Natural killer cell (primary cell): ENCODE data around the gene PRDM11. TPM values are rescaled to one million over a fixed set of nuclear protein-coding genes. Genes with fewer than 3 reads are reported as not detected.

Experiments
- ATAC-seq, 3 donors: fragments of 150-1000 bp in 2 of 3; fragments of 200-7000 bp in 1 of 3; cut with Tn5 transposase; 1 replicate in 1 of 3; 2 replicates in 2 of 3; pipeline ENCODE4 v1.10.0; 2021; ENCODE audit warnings: mild to moderate bottlenecking in 2 of 3, moderate library complexity in 2 of 3
- DNase-seq, 2 donors: peaks; one replicate each; pipeline versions ENCODE4 v3.0.0 to v3.0.0-alpha.2; 2013 to 2021; ENCODE audit warnings: mixed read lengths in 1 of 2
- H3K27ac ChIP-seq: one replicate; pipeline ENCODE4 v1.5.1; 2013; ENCODE audit warnings: mild to moderate bottlenecking, low read length
- H3K27me3 ChIP-seq: one replicate; pipeline ENCODE4 v1.6.1; 2013; ENCODE audit warnings: low read length; ENCODE audit not compliant: control insufficient read depth, insufficient read depth
- H3K36me3 ChIP-seq: one replicate; pipeline ENCODE4 v1.6.1; 2013; ENCODE audit warnings: low read length; ENCODE audit not compliant: control insufficient read depth, insufficient read depth
- H3K4me1 ChIP-seq: one replicate; pipeline ENCODE4 v1.6.1; 2013; ENCODE audit warnings: low read length; ENCODE audit not compliant: control insufficient read depth, insufficient read depth
- H3K4me3 ChIP-seq: one replicate; pipeline ENCODE4 v1.5.1; 2013; ENCODE audit warnings: low read length
- H3K9me3 ChIP-seq: one replicate; pipeline ENCODE4 v1.6.1; 2013; ENCODE audit warnings: low read length; ENCODE audit not compliant: control insufficient read depth, insufficient read depth
- H3K27ac Mint-ChIP-seq, 2 donors: one replicate each; pipeline ENCODE4 v1.8.0; 2022; ENCODE audit warnings: mild to moderate bottlenecking in 2 of 2, mixed read lengths in 2 of 2, moderate library complexity in 1 of 2
- H3K27me3 Mint-ChIP-seq, 2 donors: one replicate each; pipeline ENCODE4 v1.8.0; 2022; ENCODE audit warnings: low read depth in 2 of 2, mixed read lengths in 2 of 2
- H3K36me3 Mint-ChIP-seq: one replicate; pipeline ENCODE4 v1.8.0; 2022; ENCODE audit warnings: mixed read lengths
- H3K4me1 Mint-ChIP-seq, 2 donors: one replicate each; pipeline ENCODE4 v1.8.0; 2022; ENCODE audit warnings: mixed read lengths in 2 of 2
- H3K4me3 Mint-ChIP-seq: one replicate; pipeline ENCODE4 v1.8.0; 2022; ENCODE audit warnings: mild to moderate bottlenecking, moderate library complexity, mixed read lengths
- H3K9me3 Mint-ChIP-seq, 2 donors: one replicate each; pipeline ENCODE4 v1.8.0; 2022; ENCODE audit warnings: mixed read lengths in 2 of 2
- WGBS: methylation state at CpG from one replicate; pipeline ENCODE4 v1.1.7; 2013; ENCODE audit warnings: missing lambda C conversion rate; ENCODE audit not compliant: insufficient coverage; 5-methylcytosine and 5-hydroxymethylcytosine counted together
- intact Hi-C: fragments of 100-400 bp; cut with micrococcal nuclease; formaldehyde crosslinking; loops from one replicate; pipeline ENCODE4 v1.14.2; 2022
- total RNA-seq, 4 donors: library from RNA; stranded (reverse); fragments of 120-200 nt in 1 of 4; gene quantifications; one replicate each; pipeline versions ENCODE4 v1.2.3 to v1.2.4, GENCODE V29; 2013 to 2022
- TF ChIP-seq, protein P1 (sequence below): fragments of 200-600 bp; IDR thresholded peaks from one replicate; pipeline ENCODE4 v1.8.0; 2022; ENCODE audit warnings: antibody characterized with exemption

PRDM11 gene
- total RNA-seq, 3 donors from 2014 or later (not counting 1 experiment from before 2014, with no cell fraction given): 10.3 to 14.7 (median 13.7) TPM

DNA sequence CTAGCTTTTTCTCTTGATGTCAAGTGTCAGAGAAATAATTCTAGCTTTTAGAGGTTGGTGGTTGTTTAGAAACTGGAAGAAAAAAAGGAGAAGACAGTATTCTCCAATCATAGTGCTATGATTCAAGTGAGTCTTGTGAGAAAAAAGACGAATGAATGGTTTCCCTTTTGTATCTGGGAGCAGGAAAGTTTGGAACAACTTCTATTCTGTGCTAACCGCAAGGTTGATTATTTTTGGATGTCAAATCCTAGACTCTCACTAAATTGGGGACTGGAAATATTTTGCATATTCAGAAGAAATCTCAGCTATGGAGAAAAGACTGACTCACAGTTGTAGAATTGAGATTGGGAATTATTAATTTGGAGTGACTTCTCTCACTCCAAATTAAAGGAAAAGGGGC, 70.5 kb downstream of the PRDM11 start:
- TF ChIP-seq, protein P1, sequence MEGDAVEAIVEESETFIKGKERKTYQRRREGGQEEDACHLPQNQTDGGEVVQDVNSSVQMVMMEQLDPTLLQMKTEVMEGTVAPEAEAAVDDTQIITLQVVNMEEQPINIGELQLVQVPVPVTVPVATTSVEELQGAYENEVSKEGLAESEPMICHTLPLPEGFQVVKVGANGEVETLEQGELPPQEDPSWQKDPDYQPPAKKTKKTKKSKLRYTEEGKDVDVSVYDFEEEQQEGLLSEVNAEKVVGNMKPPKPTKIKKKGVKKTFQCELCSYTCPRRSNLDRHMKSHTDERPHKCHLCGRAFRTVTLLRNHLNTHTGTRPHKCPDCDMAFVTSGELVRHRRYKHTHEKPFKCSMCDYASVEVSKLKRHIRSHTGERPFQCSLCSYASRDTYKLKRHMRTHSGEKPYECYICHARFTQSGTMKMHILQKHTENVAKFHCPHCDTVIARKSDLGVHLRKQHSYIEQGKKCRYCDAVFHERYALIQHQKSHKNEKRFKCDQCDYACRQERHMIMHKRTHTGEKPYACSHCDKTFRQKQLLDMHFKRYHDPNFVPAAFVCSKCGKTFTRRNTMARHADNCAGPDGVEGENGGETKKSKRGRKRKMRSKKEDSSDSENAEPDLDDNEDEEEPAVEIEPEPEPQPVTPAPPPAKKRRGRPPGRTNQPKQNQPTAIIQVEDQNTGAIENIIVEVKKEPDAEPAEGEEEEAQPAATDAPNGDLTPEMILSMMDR: no peak
- 88% methylated on average over 2 of the region's 2 CpGs for WGBS

DNA sequence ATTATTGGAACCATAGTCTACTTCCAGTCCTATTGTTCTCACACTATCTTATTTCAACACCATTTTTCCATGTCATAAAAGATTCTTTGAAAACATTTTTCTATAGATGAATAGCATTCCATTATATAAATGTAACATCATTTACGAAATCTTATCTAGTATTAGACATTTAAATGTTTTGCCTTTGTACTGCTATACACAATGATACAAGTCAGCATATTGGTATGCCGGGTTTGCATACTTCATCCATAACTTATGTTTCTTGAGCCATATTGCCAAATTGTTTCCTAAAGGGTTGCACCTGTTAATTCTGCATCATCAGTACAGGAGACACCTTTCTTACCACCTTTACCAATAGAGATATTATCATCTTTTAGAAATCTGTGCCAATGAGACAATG, 71.6 kb downstream of the PRDM11 start:
- no peaks in the 10 kb centered on the region for H3K9me3 ChIP-seq
- no peak overlapping the region for H3K4me3 Mint-ChIP-seq
- H3K4me1 Mint-ChIP-seq: peaks cover 8 to 11% of the 10 kb centered on the region in 2 donors
- H3K4me1 ChIP-seq: no peaks in the 10 kb centered on the region
- no peaks in the 10 kb centered on the region for H3K27me3 Mint-ChIP-seq
- H3K4me3 ChIP-seq: no peak overlapping the region
- no peak for DNase-seq
- no peak overlapping the region for H3K27ac ChIP-seq
- no peaks in the 10 kb centered on the region for H3K27me3 ChIP-seq
- ATAC-seq: no peak
- H3K36me3 Mint-ChIP-seq: no peaks in the 10 kb centered on the region
- H3K9me3 Mint-ChIP-seq: no peaks in the 10 kb centered on the region
- no peaks in the 10 kb centered on the region for H3K36me3 ChIP-seq
- TF ChIP-seq, protein P1: no peak
- intact Hi-C loops: no loop called here
- H3K27ac Mint-ChIP-seq: no peak overlapping the region
- WGBS: 100% methylated on average over 1 of the region's 2 CpGs

More for the DNA sequence above, 70.5 kb downstream of the PRDM11 start:
- Mint-ChIP-seq H3K9me3 (no peaks in the 10 kb centered on the region), H3K36me3 (no peaks in the 10 kb centered on the region), H3K27me3 (no peaks in the 10 kb centered on the region), H3K4me3 (no peak overlapping the region), H3K27ac (no peak overlapping the region), H3K4me1 (peaks cover 8 to 11% of the 10 kb centered on the region in 2 donors)
- Histone ChIP-seq H3K27ac (no peak overlapping the region), H3K9me3 (no peaks in the 10 kb centered on the region), H3K27me3 (no peaks in the 10 kb centered on the region), H3K4me3 (no peak overlapping the region), H3K4me1 (no peaks in the 10 kb centered on the region), H3K36me3 (no peaks in the 10 kb centered on the region)
- no peak for ATAC-seq
- intact Hi-C loops: no loop called here
- no peak for DNase-seq

DNA sequence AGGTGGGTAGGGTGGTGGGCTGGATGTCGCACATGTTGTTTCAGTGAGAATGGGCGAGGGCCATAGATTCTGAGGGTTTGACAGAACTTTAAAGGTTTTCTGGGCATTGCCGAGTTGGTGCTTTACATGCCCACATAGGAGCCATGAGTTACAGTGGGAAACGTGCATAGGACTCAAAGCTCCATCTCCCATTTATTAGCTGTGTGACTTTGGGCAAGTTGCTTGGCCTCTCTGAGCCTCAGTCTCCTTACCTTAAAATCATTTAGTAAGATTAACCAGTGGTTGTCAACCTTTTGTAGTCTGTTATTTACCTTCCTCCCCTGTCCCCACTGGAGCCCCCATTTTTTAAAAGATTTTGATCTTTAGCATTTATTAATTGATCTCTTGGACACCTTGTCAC, 72.3 kb downstream of the PRDM11 start:
- Histone ChIP-seq H3K4me3 (no peak overlapping the region), H3K4me1 (no peaks in the 10 kb centered on the region), H3K27ac (no peak overlapping the region), H3K27me3 (no peaks in the 10 kb centered on the region), H3K9me3 (no peaks in the 10 kb centered on the region), H3K36me3 (no peaks in the 10 kb centered on the region)
- Mint-ChIP-seq H3K27me3 (no peaks in the 10 kb centered on the region), H3K27ac (no peak overlapping the region), H3K9me3 (no peaks in the 10 kb centered on the region), H3K4me1 (peaks cover 8 to 11% of the 10 kb centered on the region in 2 donors), H3K36me3 (no peaks in the 10 kb centered on the region), H3K4me3 (no peak overlapping the region)
- intact Hi-C loops: no loop called here
- WGBS: 97% methylated on average over 4 of the region's 4 CpGs
- ATAC-seq (no peak), DNase-seq (no peak)
- TF ChIP-seq, protein P1: no peak

DNA sequence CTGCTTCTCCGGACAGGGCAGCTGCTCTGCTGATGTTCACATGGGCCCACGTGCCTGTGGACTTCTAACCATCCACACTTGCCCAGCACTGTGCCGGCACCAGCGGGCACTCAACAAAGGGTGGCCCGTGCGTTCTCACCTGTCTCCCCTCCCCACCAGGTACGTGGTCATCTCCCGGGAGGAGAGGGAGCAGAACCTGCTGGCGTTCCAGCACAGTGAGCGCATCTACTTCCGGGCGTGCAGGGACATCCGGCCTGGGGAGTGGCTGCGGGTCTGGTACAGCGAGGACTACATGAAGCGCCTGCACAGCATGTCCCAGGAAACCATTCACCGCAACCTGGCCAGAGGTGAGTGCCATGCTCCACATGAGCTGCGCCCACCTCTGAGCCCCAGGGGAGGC, 73.0 kb downstream of the PRDM11 start:
- WGBS: 96% methylated on average over 18 of the region's 18 CpGs
- no peak overlapping the region for H3K4me3 ChIP-seq
- H3K27me3 Mint-ChIP-seq: no peaks in the 10 kb centered on the region

More for the DNA sequence above, 73.0 kb downstream of the PRDM11 start:
- Mint-ChIP-seq H3K9me3 (no peaks in the 10 kb centered on the region), H3K27ac (no peak overlapping the region), H3K4me3 (no peak overlapping the region), H3K4me1 (peaks cover 8 to 11% of the 10 kb centered on the region in 2 donors), H3K36me3 (no peaks in the 10 kb centered on the region)
- no peaks in the 10 kb centered on the region for H3K4me1 ChIP-seq
- no peak for ATAC-seq
- H3K9me3 ChIP-seq: no peaks in the 10 kb centered on the region
- no peaks in the 10 kb centered on the region for H3K27me3 ChIP-seq
- H3K27ac ChIP-seq: no peak overlapping the region
- no peak for DNase-seq
- intact Hi-C loops: no loop called here
- H3K36me3 ChIP-seq: no peaks in the 10 kb centered on the region
- TF ChIP-seq, protein P1: no peak
